SH-SY5Y (cell line): ENCODE data around the gene NUAK2.

ENCODE experiments used
- GATA2 ChIP-seq: IDR thresholded peaks from 2 replicates; pipeline ENCODE4 v1.6.1; 2011; ENCODE audit warnings: mild to moderate bottlenecking, low read depth, low read length
- GATA3 ChIP-seq: IDR thresholded peaks from 2 replicates; pipeline ENCODE4 v1.6.1; 2011; ENCODE audit warnings: low read depth, mild to moderate bottlenecking, low read length, moderate library complexity

The NUAK2 gene

DNA sequence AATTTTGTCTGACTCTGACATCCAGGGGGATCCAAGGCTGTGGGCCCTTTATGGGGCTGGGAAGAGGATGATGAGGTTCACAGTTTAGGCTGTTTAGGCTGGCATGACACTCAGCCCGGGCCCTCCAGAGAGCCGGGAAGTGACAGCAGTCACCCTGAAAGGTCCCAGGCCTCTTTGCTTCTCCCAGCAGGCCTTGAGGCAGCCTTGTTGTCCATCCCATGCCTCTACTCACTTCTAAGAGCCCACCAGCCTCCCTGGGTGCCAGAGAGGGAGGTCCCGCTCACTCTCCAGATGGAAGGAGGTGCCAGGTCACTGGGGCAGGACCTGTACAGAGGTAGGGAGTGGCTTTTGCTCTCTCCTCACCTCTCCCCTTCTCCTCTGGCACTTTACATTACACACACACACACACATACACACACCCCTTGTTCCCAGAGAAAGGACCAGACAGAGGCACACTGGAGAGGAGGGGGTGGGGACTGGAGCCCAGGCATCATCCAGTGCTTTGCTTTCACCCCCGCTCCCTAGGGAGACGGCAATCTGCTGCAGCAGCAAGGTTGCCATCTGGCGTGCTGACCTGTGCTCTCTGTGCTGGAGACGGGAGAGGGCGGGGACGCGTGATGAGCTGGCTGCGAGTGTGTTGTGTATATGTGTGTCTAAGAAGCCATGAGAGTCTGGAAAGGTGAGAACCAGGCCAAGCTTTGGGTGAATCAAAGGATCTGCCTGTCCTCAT is 30.6 kb upstream of the NUAK2 start:
- no peak for TF ChIP-seq GATA3
- TF ChIP-seq GATA2 = no peak

DNA sequence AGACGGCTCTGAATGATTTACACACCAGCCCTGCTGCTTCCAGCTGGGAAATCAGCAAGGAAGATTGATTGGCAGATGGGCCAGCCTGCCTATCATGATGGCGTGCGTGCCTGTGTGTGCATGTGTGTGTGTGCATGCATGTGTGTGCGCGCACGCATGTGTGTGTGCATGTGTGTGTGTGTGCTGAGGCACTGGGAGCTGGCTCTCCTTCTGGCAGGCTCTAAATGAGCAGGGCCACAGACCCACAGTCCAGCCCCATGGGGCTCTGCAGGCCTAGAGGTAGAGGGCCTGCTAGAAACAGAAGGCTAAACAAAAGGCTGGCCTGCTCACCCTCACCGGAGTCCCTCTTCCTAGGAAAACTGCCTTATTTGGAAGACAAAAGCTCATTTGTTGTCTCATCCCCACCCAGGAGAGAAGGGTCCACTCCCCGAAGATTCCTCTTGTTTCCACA is 29.2 kb upstream of the NUAK2 start:
- TF ChIP-seq GATA3 (no peak), GATA2 (no peak)

DNA sequence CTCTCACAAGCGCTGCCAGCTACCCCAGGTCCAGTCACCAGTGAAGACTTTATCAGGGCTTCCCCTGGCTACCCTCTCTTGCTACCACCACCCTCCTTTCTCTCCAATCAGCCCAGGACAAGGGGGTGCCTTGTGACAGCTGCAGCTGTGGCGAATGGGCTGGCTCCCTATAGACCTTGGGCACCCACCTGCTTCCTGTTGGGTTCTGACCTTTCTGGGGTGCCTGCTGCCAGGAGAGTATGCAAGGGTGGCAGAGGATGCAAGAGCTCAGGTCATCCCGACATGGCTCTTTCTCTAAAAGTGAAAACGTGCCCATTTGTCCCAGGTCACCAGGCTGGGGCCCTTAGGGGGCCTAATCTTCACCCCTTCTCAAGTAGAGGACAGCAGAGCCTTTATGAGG is 28.6 kb upstream of the NUAK2 start:
- TF ChIP-seq GATA3 (no peak), GATA2 (no peak)

DNA sequence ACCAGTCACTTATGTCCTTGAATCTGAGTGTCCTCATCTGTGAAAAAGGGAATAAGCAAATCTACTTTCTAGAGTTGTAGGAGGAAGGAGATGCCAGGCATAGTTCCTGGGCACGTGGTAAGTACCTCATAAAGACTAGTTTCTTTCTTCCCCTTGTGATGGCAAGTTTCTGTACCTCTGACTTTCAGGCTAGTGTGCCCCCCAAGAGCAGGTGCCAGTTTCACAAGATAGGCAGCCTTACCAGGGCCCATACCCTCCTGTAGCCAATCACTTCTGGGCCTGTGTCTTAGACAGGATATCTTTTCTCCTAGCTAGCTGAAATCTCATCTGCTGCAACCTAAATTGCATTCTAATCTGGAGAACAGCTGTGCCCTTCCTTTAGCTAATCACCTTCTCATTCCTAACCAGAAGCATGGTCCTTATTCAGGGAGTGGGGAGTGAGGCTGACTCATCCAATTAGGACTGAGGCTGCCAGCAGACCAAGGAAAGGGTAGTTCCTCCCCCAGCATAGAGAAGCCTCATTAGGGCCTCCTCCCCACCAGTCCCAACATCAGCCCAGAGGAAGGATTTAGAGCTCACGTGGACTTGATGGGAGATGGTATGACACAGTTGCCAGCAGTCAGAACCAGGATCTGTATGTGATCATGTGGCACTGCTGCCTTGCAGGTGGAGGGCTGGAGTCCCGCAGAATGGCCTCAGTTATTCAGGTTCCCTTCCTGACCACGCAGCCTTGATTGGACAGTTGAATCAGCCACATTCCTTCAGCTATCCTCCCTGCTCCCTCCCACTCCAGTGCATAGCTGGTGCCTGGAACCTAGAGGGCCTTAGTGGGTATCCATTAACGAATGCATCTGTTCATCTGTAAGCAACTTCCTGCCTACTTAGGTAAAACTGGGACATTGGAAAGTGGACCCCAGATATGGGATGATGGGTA is 27.3 kb upstream of the NUAK2 start:
- no peak for TF ChIP-seq GATA3
- no peak for TF ChIP-seq GATA2

DNA sequence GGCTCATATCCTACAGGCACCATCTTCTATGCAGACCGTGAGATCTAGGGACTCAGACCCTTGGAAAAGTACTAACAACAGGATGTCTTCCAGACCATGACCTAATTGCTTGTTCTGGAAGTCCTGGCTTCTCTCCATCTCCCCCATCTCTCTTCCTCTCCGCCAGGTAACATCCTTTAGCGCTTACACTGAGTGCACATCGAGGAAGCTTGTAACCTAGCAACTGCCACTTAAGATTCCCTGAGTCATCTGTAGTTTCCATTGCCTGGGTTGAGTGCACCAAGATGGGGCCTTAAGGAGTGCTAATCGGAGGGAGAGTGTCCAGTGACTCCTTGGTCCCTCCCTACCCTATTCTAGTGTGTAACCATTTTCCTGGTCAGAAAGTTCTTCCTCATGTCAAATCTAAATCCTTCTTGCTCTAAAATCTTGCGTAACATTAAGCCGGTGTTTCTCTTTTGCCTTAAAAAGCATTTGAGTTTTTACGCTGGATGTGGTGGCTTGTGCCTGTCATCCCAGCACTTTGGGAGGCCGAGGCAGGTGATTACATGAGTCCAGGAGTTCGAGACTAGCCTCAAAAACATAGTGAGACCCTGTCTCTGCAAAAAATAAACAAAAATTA is 25.5 kb upstream of the NUAK2 start:
- TF ChIP-seq GATA2 (no peak), GATA3 (no peak)

GRCh38 chr1:205345761-205346160 is 24.2 kb upstream of the NUAK2 start:
- no peak for TF ChIP-seq GATA2
- TF ChIP-seq GATA3 = no peak

- TF ChIP-seq GATA2 (no peak), GATA3 (no peak)
Measured at GRCh38 chr1:205344066-205344928, 22.8 kb upstream of the NUAK2 start.

DNA sequence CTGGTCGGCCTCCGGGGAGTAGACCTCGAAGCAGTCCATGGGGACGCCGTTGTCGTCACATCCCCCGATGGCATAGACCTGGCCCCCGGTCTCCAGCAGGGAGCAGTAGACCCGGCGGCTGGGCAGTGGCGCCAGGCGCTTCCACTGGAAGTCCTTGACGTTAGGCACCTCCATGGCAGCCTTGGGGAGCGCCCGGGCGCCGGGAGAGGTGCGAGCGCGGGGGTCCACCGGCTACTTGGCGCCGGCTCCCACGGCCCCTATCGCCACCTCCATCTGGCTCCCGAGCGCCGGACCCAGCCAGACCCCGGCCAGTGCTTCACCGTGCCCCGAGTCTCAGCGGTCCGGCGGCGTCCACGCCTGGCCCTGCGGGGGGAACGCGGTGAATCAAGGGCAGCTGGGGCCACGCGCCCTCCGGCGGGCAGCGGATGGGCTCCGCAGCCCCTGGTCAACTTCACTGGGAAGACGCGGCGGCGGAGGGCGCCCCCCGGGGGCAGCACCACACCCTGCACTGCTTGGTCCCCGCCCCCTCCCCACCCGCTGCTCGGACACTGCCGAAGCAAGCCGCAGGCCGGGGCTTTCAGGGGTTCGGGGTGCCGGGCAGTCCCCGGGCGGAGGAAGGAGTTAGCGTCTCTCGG is 22.0 kb upstream of the NUAK2 start:
- TF ChIP-seq GATA2 = peak; percentile 72
- TF ChIP-seq GATA3 = no peak

GRCh38 chr1:205342986-205343385 is 21.4 kb upstream of the NUAK2 start:
- no peak for TF ChIP-seq GATA2
- TF ChIP-seq GATA3 = no peak

DNA sequence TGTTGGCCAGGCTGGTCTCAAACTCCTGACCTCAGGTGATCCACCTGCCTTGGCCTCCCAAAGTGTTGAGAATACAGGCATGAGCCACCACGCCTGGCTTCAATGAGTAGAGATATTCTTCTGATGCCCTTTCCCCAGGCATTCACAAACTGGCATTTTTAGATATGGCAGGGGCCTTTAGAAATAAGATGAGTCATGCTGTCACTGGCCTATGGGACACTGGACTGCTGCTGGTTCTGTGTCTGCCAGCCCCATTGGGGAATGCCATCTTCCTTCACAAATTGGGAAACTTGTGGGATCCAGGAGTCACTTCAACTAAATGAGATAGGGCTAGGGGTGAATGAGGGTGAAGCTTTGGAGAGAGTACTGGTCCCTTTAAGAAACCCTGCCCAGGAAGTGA is 19.1 kb upstream of the NUAK2 start:
- TF ChIP-seq GATA2 = no peak
- no peak for TF ChIP-seq GATA3

- TF ChIP-seq GATA3 (no peak), GATA2 (no peak)
Measured at GRCh38 chr1:205339717-205340116, 18.2 kb upstream of the NUAK2 start.

GRCh38 chr1:205339197-205339702 is 17.7 kb upstream of the NUAK2 start:
- TF ChIP-seq GATA3 (no peak), GATA2 (no peak)

DNA sequence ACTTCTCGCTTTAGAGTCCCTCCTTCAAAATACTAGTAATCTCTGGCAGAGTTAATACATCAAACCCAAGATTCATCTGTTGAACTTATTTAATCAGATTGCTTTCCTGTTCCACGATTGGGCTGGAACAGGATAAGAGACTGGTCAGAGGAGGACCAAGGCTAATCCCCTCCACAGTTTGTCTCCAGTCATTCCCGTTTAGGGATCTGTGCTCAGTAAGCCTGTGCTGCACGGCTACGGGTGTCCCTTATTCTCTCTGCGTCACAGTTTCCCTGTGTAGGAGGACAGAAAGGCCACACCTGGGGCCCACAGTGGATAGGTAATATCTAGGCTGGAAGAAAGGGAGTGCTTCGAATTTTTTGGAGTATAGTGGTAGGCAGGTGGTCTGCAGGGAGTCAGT is 16.5 kb upstream of the NUAK2 start:
- TF ChIP-seq GATA3 (no peak), GATA2 (no peak)

DNA sequence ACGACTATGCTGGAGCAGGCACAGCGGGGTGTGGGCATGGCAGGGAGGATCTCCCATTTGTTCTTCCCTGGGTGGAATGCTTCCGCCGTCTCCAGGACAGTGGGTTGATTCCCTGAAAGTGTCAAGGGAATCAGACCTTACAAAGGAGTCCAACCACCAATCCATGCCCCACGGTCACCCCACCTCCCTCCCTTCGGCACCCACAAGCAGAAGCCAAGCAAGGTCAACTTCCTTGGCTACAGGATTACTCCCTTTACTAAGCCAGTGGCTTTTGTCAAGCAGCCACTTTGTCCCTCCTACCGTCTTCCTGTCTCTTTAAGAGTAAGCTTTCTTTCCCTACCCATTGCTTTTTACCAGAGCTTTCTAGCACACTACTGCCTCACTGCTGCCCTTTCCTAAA is 15.9 kb upstream of the NUAK2 start:
- no peak for TF ChIP-seq GATA2
- no peak for TF ChIP-seq GATA3

GRCh38 chr1:205335692-205336091 is 14.1 kb upstream of the NUAK2 start:
- TF ChIP-seq GATA2 (no peak), GATA3 (no peak)
